Liver (tissue), 9 donors: ENCODE data around the gene MAP3K5. TPM values are rescaled to one million over a fixed set of nuclear protein-coding genes. Genes with fewer than 3 reads are reported as not detected.

ENCODE experiments used
- DNase-seq: peaks from one replicate; pipeline ENCODE4 v3.0.0-alpha.2; 2017; ENCODE audit warnings: low spot score
- H3K27ac ChIP-seq, 2 donors: one replicate each; pipeline ENCODE4 v1.7.0; 2013; ENCODE audit warnings: inconsistent platforms in 2 of 2, low read length in 2 of 2, control low read depth in 1 of 2, low read depth in 1 of 2, mild to moderate bottlenecking in 1 of 2
- H3K27me3 ChIP-seq, 4 donors: one replicate each; pipeline versions ENCODE4 v1.6.1 to v1.7.0; 2013; ENCODE audit warnings: low read length in 3 of 4, inconsistent platforms in 1 of 4, mild to moderate bottlenecking in 1 of 4, moderate library complexity in 1 of 4; ENCODE audit not compliant: control insufficient read depth in 4 of 4, insufficient read depth in 4 of 4
- H3K36me3 ChIP-seq, 4 donors: one replicate each; pipeline versions ENCODE4 v1.6.1 to v1.7.0; 2013; ENCODE audit warnings: low read length in 3 of 4, mild to moderate bottlenecking in 3 of 4, low read depth in 1 of 4, moderate library complexity in 1 of 4; ENCODE audit not compliant: control insufficient read depth in 4 of 4, insufficient read depth in 3 of 4
- H3K4me1 ChIP-seq, 4 donors: one replicate each; pipeline versions ENCODE4 v1.6.1 to v1.7.0; 2013; ENCODE audit warnings: low read length in 3 of 4, mild to moderate bottlenecking in 3 of 4, moderate library complexity in 1 of 4; ENCODE audit not compliant: control insufficient read depth in 4 of 4, insufficient read depth in 4 of 4
- H3K4me3 ChIP-seq, 3 donors: one replicate each; pipeline versions ENCODE4 v1.6.1 to v1.7.0; 2013; ENCODE audit warnings: low read length in 3 of 3, control low read depth in 1 of 3, low read depth in 1 of 3, mild to moderate bottlenecking in 1 of 3
- H3K9ac ChIP-seq, 2 donors: one replicate each; pipeline ENCODE4 v1.7.0; 2013; ENCODE audit warnings: low read length in 2 of 2, mild to moderate bottlenecking in 2 of 2, moderate library complexity in 2 of 2, control low read depth in 1 of 2, low read depth in 1 of 2
- H3K9me3 ChIP-seq, 4 donors: one replicate each; pipeline versions ENCODE4 v1.6.1 to v1.7.0; 2013; ENCODE audit warnings: low read length in 3 of 4; ENCODE audit not compliant: control insufficient read depth in 4 of 4
- ATF3 ChIP-seq: IDR thresholded peaks from 2 replicates; pipeline ENCODE4 v1.6.1; 2016; ENCODE audit warnings: antibody characterized with exemption
- CTCF ChIP-seq: fragments of 150-350 bp; IDR thresholded peaks from 2 replicates; pipeline ENCODE4 v1.5.1; 2017; ENCODE audit warnings: improper control_type of control experiment, low read depth, low read length; ENCODE audit not compliant: missing input control
- EGR1 ChIP-seq, 2 donors: IDR thresholded peaks; 2 replicates each; pipeline ENCODE4 v1.6.1; 2016 to 2018; ENCODE audit warnings: antibody characterized with exemption in 2 of 2, low read depth in 2 of 2
- FOXA2 ChIP-seq: IDR thresholded peaks from 2 replicates; pipeline ENCODE4 v1.6.1; 2016; ENCODE audit warnings: antibody characterized with exemption
- HNF4G ChIP-seq: IDR thresholded peaks from 2 replicates; pipeline ENCODE4 v1.6.1; 2016; ENCODE audit warnings: antibody characterized with exemption
- MAX ChIP-seq: IDR thresholded peaks from 2 replicates; pipeline ENCODE4 v1.6.1; 2016; ENCODE audit warnings: antibody characterized with exemption
- NR2F2 ChIP-seq: IDR thresholded peaks from 2 replicates; pipeline ENCODE4 v1.6.1; 2016; ENCODE audit warnings: antibody characterized with exemption
- RAD21 ChIP-seq, 2 donors: IDR thresholded peaks; 2 replicates each; pipeline ENCODE4 v1.6.1; 2016; ENCODE audit warnings: antibody characterized with exemption in 2 of 2, mild to moderate bottlenecking in 2 of 2
- TAF1 ChIP-seq: conservative IDR thresholded peaks from 2 replicates; pipeline ENCODE4 v1.6.1; 2016; ENCODE audit warnings: antibody characterized with exemption, mild to moderate bottlenecking
- ZBTB33 ChIP-seq: IDR thresholded peaks from 2 replicates; pipeline ENCODE4 v1.6.1; 2016; ENCODE audit warnings: antibody characterized with exemption
- WGBS: extraction: QIAGEN DNeasy Blood & Tissue Kit; methylation state at CpG from one replicate; pipeline ENCODE4 v1.1.7; 2013; 5-methylcytosine and 5-hydroxymethylcytosine counted together
- polyA plus RNA-seq, 2 donors: library from polyadenylated mRNA; stranded (reverse) in 1 of 2; unstranded in 1 of 2; fragments of 200-250 nt in 1 of 2; fragments of >200 nt in 1 of 2; fragmentation: Nextera tagmentation in 1 of 2; extraction: Ambion mirVana in 1 of 2; gene quantifications; one replicate each; pipeline versions ENCODE4 v1.2.1 to v1.2.3, GENCODE V29; 2013 to 2015
- total RNA-seq, 2 donors: library from RNA; depleted of rRNA; stranded (reverse); fragments of >200 nt; gene quantifications; one replicate each; pipeline ENCODE4 v1.2.3, GENCODE V29; 2014
- TF ChIP-seq, protein P1 (sequence below): IDR thresholded peaks from 2 replicates; pipeline ENCODE4 v1.6.1; 2016; ENCODE audit warnings: antibody characterized with exemption, mild to moderate bottlenecking
- donor health status: healthy.
- donor health status: healthy.
- donor health status: healthy.
- donor health status: healthy.
- donor health status: healthy.

The MAP3K5 gene
- total and polyA plus RNA-seq, 4 donors: 2.9 to 18.0 (median 5.5) TPM

DNA sequence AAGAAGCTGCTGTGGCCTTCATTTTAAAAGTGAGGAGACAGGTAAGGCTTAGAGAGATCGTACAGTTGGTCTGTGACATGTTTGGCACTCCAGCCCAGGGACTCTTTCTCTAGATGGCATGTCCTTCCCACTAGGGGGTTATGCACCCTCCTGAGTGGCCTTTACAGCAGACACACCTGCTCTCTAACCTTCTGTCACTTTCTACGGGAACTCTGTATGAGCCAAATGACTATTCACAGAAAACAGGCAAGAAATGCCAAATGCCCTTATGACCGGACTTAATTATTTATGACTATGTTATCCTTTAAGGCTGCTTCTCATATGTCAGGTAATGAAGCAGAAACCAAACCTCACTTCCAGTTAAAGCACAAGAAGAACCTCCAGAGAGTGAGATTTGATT is 91.2 kb downstream of the MAP3K5 start:
- no peak for TF ChIP-seq MAX
- TF ChIP-seq NR2F2: no peak
- no peak for TF ChIP-seq TAF1
- no peak for TF ChIP-seq HNF4G
- TF ChIP-seq CTCF: no peak
- TF ChIP-seq FOXA2: no peak
- Histone ChIP-seq H3K4me1 (peaks cover 0 to 2% (median 0%) of the 10 kb centered on the region in 4 donors), H3K4me3 (no peak overlapping the region), H3K9me3 (no peaks in the 10 kb centered on the region), H3K36me3 (no peaks in the 10 kb centered on the region), H3K9ac (no peak overlapping the region), H3K27ac (no peak overlapping the region), H3K27me3 (no peaks in the 10 kb centered on the region)
- no peak for DNase-seq
- 94% methylated on average over 3 of the region's 3 CpGs for WGBS

DNA sequence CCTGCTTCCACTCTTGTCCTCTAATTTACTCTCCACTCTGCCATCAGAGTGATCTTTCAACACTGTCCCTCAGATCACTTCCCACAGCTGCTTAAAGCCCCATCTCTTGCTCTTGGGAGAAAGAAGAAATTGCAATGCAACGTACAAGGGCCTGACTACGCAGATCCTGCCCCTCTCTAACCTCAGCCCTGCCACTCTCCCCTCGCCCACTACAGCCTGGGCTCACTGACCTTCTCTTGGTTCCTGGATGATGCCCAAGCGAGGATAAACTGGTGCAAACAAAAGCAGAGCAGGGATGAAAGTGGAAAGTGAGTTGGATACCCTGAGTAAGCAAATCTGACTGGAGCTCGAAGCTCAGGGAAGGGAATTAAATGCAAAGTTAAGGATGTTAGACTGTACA is 92.9 kb downstream of the MAP3K5 start:
- TF ChIP-seq RAD21 (IDR thresholded peaks at IDR 0.05): no peak
- TF ChIP-seq ATF3: no peak
- no peak for TF ChIP-seq NR2F2
- no peak for TF ChIP-seq FOXA2
- no peak for TF ChIP-seq EGR1 (IDR thresholded peaks at IDR 0.05; ENCODE audit: low read depth in 2 of 2)
- no peak for TF ChIP-seq TAF1
- TF ChIP-seq, protein P1, sequence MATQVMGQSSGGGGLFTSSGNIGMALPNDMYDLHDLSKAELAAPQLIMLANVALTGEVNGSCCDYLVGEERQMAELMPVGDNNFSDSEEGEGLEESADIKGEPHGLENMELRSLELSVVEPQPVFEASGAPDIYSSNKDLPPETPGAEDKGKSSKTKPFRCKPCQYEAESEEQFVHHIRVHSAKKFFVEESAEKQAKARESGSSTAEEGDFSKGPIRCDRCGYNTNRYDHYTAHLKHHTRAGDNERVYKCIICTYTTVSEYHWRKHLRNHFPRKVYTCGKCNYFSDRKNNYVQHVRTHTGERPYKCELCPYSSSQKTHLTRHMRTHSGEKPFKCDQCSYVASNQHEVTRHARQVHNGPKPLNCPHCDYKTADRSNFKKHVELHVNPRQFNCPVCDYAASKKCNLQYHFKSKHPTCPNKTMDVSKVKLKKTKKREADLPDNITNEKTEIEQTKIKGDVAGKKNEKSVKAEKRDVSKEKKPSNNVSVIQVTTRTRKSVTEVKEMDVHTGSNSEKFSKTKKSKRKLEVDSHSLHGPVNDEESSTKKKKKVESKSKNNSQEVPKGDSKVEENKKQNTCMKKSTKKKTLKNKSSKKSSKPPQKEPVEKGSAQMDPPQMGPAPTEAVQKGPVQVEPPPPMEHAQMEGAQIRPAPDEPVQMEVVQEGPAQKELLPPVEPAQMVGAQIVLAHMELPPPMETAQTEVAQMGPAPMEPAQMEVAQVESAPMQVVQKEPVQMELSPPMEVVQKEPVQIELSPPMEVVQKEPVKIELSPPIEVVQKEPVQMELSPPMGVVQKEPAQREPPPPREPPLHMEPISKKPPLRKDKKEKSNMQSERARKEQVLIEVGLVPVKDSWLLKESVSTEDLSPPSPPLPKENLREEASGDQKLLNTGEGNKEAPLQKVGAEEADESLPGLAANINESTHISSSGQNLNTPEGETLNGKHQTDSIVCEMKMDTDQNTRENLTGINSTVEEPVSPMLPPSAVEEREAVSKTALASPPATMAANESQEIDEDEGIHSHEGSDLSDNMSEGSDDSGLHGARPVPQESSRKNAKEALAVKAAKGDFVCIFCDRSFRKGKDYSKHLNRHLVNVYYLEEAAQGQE: no peak
- TF ChIP-seq ZBTB33: no peak
- no peak for TF ChIP-seq CTCF
- DNase-seq: no peak
- H3K27ac ChIP-seq: no peak overlapping the region
- H3K9ac ChIP-seq: no peak overlapping the region
- H3K36me3 ChIP-seq: peaks cover 0 to 2% (median 0%) of the 10 kb centered on the region in 4 donors
- no peak overlapping the region for H3K4me3 ChIP-seq
- H3K9me3 ChIP-seq: no peaks in the 10 kb centered on the region
- no peaks in the 10 kb centered on the region for H3K27me3 ChIP-seq
- WGBS: 77% methylated on average over 5 of the region's 5 CpGs
- peaks cover 0 to 2% (median 0%) of the 10 kb centered on the region in 4 donors for H3K4me1 ChIP-seq
